Astrocyte (in vitro differentiated cells and primary cell): ENCODE data around the gene KIF3C.

ENCODE experiments used
- EZH2 ChIP-seq: IDR thresholded peaks from 2 replicates; pipeline ENCODE4 v1.6.1; 2012; ENCODE audit warnings: mild to moderate bottlenecking, low read length, inconsistent platforms; ENCODE audit not compliant: insufficient read depth
- TF ChIP-seq, protein P1 (sequence below): IDR thresholded peaks from 2 replicates; pipeline ENCODE4 v1.5.1; 2011; ENCODE audit warnings: low read depth, mild to moderate bottlenecking, inconsistent platforms, low read length, moderate library complexity; ENCODE audit not compliant: insufficient read depth

DNA sequence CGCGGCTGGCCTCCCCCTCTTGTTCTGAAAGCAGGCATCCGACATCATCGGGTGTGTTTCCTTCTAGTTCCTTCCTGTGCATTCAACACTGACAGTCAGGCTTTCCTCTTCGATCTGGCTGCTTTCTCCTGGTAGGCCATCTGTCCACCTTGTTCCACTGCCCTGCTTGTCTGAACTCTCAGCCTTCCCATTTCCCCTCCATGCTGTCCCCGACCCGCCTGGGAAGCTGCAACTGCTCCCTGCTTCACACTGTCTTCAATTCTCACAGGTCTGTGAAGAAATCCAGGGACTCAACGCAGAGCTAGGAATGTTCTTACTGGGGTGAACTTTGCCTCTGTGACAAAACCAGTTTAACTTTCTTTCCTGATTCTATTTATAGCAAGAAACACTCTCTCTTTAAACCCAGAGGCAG is 43.0 kb downstream of the KIF3C start:
- TF ChIP-seq, protein P1, sequence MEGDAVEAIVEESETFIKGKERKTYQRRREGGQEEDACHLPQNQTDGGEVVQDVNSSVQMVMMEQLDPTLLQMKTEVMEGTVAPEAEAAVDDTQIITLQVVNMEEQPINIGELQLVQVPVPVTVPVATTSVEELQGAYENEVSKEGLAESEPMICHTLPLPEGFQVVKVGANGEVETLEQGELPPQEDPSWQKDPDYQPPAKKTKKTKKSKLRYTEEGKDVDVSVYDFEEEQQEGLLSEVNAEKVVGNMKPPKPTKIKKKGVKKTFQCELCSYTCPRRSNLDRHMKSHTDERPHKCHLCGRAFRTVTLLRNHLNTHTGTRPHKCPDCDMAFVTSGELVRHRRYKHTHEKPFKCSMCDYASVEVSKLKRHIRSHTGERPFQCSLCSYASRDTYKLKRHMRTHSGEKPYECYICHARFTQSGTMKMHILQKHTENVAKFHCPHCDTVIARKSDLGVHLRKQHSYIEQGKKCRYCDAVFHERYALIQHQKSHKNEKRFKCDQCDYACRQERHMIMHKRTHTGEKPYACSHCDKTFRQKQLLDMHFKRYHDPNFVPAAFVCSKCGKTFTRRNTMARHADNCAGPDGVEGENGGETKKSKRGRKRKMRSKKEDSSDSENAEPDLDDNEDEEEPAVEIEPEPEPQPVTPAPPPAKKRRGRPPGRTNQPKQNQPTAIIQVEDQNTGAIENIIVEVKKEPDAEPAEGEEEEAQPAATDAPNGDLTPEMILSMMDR: no peak
- TF ChIP-seq EZH2: no peak
